ENCODE data around the gene CST8.
A peak's percentile ranks its signal among the peaks of the same experiment; 100 is the strongest.
"Not testable (repeated sequence)": the region's sequence is repeated elsewhere in the genome, so short reads cannot be mapped to it uniquely, and the experiment has no call there.

CST8 gene, protein sequence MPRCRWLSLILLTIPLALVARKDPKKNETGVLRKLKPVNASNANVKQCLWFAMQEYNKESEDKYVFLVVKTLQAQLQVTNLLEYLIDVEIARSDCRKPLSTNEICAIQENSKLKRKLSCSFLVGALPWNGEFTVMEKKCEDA

DNA sequence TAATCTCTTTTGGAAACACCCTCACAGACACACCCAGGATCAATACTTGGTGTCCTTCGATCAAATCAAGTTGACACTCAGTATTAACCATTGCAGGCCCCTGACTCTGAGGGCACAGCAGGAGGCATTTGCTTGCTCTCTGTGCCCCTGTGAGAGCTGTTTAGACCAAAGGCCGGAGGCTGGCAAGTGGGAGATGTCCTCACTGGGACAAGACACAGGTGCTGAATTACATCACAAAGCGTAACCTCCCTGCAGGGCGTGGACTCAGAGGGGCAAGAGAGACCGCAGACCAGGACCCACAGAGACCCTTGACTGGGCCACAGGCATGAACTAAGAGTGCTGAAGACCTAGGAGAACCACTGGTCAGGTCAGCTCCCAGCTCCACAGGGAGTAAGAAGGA lies at the start of gene CST8:
TSS of gene CST8 (plus strand) at position 301 of the 400 bp plus-strand sequence. CDS start 551 bp downstream, outside the sequence.
- DNase-seq = no peak

DNA sequence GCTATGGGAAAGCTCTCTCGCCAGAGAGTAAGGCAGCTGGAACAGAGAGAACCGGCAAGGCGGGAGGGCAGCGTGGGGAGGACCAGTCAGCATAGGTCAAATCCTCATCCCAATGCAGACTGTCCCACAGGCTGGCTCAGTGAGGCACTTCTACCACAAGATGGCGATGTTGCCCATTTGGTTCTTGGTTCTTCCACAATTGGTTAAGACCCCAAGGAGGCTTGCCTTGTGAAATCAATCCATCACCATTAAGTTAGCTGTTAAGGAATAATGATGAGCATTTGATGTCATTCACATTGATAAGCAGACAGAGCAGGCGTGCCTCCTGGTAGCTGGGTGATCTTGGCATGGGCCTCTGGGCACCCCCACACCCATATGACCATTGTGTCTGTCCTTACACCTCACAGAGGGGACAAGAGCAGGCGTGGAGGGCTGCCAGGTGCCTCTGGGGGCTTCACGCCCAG lies 49.0 kb upstream of the CST8 start:
- peak; percentile 73 for DNase-seq

DNA sequence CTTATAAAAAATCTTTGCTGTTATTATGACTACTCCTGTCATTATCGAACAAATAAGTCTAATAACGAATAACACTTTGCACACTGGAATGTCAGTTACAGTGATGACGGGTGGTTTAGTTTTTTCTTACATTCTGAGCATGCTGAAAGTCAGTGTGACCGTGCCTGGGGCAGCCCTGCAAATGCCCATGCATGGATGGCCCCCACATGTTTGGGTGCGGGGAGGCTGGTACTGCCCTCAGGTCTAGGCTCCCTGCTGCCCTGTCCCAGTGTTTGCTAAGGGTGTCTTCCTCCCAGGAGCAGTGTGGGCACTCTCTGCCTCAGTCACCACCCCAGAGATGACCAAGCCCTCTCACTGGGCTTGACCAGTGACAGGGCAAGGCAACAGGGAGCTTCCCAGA lies 48.5 kb upstream of the CST8 start:
- peak; percentile 7 for DNase-seq

DNA sequence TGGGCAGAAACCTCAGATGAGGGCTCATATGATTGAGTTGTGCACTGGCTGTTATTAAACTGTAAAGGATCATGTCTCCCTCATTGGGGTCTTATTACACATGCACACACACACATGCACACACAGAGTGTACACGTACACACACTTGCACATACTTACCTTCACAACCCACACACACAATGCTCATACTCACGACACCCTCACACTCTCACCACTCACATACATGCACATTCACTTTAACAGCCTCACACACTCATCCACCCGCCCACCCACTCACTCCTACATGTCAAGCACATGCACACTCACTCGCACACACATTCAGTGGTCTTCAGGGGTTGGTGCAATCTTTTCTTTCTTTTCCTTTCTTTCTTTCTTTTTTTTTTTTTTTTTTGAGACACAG lies 46.1 kb upstream of the CST8 start:
- no peak for DNase-seq

DNA sequence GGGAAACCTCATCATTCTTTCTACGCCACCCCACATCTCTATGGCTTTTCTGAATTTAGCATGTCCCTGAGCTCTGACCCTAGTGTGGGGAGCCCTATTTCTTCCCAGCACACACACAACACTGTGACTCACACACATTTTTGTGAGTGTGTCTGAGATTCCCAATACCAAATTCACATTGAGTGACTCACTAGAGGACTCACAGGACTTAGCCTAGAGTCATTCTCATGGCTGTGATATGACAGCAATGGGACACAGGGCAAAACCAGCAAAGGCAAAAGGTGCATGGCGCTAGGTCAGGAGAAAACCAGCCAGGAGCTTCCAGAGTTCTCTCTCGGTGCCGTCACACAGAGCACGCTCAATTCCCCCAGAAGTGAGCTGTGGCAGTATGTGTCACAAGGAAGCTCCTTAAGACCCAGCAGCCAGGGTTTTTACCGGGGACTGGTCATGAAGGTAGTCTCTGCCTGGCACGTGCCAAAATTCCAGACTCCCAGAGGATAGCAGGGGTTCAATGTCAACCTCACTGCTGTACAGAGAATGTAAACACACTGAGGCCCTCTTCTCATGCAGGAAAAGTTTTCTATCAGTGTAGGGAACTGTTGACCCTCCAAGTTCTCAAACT lies 45.2 kb upstream of the CST8 start:
- peak; percentile 91 for DNase-seq

DNA sequence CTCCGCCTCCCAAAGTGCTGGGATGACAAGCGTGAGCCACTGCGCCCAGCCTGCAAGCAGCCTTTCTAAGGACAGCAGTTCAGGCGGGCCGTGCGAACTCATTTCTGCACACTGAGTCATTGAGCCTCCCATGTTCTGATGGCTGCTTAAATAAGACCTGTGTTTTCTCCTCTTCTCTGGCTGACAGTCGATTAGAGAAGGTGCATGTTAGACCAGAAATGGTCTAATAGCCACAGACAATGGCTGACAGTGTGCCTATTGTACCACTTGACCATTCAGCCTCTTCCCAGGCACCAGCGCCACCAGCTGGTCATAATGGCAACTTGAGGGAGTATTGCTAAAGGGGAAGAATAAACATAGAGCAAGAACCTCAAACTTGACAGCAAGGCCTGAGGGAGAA lies 44.4 kb upstream of the CST8 start:
- DNase-seq = peak; percentile 29

DNA sequence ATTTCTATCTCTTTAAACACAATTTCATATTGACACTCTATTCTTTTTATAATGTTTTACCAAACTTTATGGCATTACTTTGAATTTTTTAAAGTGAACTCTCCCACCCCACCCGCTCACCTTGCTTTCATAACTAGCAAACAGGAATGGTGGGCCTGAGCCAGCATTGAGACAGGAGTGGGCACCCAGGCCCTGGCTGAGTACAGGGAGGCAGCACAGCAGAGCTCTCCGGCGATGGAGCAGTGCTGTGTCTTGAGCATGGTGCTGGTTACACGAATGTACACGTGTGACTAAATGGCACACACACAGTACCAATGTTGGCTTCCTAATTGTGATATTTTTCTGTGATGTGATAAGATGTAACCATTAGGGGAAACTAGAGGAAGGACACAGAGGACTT lies 42.8 kb upstream of the CST8 start:
- DNase-seq = no peak

DNA sequence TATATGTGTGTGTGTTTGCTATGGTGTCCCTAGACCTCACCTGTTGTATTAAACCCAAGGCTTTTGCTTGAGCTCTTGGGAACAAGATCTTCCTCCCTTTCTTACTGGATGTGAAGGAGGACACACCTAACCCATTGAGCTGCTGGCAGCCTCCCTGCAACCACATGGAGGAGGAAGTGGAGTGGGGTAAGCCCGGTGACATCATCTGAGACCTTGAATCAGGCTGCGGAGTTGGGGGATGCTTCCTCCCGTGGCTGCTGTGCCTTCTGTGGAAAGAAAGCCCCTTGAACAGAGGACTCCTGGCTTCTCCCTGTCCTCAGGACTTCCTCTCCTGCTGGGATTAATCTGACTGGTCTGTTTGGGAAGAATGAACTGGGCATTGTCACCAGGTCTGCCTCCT lies 41.5 kb upstream of the CST8 start:
- DNase-seq = peak; percentile 31

DNA sequence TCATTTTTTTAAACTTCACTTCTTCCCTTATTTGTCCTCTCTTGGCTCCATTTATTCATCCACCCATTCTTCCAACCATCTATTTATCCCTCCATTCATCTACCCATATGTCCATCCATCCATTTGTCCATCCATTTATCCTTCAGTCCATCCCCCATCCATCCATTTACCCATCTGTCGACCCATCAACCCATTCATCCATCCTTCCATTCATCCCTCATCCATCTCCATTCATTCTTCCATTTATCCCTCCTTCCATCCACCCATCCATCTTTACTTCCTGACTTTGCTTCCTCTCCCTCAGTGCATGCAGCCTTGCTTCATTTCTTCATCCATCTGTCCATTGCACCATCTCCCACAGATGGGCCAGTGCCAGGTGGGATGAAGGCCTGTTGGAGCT lies 40.0 kb upstream of the CST8 start:
- no peak for DNase-seq

DNA sequence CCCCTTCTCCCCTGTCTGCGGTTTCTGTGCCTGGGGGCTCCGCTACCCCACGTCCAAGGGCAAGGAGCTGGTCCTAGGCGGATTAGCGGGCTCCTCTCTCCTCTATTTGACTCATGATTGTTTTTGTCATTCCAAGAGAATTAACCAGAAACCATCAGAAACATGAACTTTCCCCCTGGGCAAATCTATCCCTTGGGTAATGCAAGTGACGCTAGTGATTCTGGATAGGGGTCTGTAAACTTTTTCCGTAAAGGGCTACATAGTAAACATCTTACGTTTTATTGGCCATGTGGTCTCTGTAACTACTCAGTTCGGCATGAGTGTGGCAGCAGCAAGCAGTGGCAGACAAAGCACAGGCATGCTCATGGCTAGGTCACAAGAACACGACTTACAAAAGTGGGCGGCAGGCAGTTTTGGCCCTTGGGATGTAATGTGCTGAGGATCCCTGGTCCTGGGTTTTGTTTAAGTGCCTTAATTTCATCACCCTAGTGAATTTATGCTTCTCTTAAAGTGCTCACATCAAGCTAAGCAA lies 38.9 kb upstream of the CST8 start:
- DNase-seq = no peak

DNA sequence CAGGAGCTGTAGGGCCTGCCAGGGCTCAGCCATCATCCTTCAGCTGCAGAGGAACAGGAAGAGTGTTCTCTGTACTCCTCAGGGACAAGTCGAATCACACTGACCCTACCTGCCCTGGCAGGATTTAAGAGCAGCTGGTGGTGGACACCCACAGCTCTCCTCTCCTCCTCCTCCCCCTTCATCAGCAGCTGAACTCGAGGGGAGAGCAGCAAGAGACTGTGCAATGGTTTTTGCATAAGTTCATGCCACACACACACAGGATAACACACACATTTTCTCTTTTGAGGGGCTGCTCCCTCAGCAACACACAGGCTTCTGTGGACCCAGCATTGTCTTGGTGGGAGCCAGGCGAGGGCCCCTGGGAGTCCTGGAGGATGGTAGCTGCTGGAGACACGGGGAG lies 38.1 kb upstream of the CST8 start, which contains the start of gene CST11:
TSS of gene CST11 (minus strand) at position 101 of the 400 bp plus-strand sequence. CDS start at position 36, 65 bp downstream.
- DNase-seq = no peak

DNA sequence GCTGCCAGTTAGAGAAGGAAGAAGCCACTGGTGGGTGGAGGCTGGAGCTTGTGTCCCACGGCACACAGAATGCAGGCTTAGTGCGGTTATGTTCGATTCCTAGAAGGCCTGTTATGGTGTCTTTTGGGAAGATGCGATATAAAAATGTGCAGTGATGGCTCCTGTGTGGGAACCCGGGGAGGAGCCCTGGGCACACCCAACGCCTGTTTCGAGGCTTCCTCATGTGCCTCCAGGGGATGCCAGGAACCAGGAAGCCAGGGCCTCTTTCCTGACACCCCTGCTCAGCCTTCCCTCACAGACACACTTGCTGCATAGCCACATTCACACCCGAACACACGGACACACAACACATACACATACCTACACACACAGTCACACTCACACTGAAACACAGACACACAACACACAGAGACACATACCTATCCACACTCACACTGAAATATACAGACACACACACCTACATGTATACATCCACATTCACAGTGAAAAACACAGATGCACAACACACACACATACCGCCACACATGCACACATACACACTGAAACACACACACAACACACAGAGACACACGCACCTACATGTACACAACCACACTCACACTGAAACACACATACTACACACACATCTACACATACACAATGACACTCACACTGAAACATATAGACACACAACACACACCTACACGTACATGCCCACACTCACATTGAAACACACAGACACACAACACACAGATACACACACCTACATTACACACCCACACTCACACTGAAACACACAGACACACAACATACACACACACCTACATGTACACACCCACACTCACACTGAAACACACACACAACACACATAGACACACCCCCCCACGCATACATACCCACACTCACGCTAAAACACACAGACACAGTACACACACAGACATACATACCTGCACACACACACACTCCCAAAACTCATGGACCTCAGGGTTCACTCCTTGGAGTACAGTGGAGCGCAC lies 37.1 kb upstream of the CST8 start:
- DNase-seq = no peak

DNA sequence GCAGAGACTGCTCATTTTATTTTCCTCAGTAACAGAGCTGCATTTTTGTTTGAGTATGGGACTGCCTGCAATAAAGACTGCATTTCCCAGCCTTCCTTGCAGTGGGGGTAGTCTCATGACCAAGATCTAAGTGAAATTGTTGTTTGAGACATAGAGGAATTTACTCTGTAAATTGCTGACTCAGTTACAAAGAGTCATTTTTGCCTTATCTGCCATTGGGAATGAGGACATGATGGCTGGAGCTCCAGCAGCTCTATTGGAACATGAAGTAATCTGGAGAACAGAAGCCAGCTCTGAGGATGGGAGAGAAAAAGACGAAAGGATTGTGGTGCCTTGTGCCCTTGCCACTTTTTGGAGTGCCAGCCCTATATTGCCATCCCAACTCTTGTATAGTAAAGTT lies 36.1 kb upstream of the CST8 start:
- no peak for DNase-seq

DNA sequence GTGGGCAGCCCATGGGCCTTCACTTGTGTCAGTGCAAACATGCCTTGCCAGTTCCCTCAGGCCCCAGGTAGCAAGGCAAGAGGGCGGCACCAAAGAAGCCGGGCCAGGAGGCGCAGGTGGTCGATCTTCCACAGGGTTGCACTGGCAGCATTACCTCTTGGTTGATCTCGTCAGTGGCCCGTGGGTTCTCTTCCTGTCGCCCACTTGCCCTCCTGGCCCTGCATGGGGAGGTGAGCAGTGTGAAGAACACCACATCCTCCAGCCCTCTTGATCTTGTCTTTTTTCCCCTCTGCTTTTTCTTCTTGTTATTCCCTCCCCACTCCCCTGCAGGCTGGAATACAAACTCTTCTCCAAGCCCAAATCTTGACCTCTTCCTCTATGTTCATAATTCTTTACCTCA lies 35.3 kb upstream of the CST8 start:
- no peak for DNase-seq

DNA sequence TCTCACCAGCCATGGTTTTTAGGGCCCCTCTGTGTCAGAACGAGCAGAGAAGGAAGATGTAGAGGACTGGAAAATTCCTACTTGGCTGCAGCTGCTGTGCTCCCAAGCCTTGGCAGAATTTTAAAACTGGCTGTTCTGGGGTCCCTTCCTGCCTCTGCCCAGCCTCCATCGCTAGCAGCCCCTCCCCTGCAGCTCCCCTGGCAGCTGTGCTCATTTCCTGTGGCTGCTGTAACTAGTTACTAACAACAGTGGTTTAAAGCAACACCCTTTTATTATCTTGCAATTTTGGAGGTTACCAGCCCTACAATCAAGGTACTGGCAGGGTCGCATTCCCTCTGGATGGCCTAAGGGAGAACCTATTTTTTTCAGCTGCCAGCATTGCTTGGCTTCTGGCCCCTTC lies 34.5 kb upstream of the CST8 start:
- DNase-seq = no peak

DNA sequence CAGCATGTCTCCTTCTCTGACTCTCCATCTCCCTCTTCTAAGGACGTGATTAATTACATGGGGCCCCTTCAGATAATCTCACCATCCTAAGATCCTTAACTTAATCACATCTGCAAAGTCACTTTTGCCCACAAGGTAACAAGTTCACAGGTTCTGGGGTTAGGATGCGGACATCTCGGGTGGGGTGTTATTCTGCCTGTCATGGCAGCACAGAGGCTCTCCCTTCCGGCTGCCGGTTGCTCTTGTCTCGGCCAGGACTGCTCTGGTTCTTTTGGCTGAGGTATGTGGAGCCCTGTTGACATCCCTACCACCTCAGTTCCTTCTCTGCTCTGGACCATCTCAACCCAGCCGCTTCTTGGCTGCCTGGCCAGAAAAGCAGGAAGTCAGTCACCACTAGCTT lies 34.0 kb upstream of the CST8 start:
- DNase-seq = no peak

DNA sequence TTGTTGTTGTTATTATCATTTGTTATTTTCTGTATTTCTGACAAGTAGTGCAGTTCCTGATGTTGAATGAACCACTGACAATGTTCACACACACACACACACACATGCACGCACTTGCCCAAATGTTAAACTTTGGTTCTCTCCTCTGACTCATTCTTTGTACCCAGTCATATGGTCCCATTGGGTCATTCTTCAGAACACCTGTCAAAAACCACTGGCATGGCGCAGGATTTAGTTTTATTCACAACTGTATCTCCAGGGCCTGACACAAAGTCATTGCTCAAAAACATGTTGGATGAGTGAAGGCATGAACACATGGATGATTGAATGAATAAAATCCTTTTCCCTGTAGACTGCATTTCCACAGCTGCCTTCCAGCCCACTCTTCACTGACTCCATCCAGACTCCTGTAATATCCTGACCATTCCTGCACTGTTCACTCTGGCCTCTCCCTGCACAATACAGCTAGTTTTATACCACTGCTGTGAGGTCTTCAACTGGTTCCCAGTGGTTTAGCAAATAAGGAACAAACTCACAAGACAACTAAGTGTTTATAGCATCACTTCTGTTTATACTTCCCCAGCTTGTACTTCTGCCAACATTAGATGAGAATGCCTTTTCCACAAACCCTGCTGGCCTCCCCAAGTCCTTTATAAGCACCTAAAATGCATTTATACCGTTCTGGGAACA lies 31.3 kb upstream of the CST8 start:
- DNase-seq = no peak

DNA sequence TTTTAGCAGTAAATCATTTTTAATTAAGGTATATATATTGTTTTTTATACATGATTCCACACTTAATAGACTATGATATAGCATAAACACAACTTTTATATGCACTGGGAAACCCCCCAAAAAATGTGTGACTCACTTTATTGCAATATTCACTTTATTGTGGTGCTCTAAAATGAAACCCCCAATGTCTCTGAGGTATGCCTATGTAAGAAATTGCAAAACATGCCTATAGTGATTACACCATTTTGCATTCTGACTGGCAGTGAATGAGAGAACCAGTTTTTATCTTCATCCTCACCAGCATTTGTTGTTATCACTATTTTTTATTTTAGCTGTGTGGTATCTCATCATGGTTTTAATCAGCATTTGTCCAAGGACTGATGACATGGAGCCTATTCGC lies 29.7 kb upstream of the CST8 start:
- DNase-seq = peak; percentile 12

DNA sequence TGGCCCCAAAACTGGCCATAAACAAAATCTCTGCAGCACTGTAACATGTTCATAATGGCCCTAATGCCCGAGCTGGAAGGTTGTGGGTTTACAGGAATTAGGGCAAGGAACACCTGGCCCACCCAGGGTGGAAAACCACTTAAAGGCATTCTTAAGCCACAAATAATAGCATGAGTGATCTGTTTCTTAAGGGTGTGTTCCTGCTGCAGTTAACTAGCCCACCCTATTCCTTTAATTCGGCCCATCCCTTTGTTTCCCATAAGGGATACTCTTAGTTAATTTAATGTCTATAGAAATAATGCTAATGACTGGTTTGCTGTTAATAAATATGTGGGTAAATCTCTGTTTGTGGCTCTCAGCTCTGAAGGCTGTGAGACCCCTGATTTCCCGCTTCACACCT lies 24.0 kb upstream of the CST8 start:
- not testable (repeated sequence) for DNase-seq

DNA sequence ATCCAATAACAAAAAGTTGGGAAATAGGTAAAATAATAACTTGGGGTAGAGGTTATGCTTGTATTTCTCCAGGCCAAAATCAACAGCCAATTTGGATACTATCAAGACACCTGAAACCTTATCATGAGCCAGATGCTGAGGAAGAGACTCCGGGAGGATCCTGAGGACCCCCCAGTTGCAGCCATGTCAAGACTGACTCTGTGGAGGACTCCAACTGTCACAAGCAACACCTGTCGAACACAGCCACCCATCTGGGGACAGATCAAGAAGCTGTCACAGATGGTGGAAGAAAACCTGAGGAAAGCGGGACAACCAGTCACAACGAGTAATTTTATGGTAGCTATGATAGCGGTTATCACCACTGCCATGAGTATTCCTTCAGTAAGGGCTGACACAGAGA lies 18.6 kb upstream of the CST8 start:
- not testable (repeated sequence) for DNase-seq

DNA sequence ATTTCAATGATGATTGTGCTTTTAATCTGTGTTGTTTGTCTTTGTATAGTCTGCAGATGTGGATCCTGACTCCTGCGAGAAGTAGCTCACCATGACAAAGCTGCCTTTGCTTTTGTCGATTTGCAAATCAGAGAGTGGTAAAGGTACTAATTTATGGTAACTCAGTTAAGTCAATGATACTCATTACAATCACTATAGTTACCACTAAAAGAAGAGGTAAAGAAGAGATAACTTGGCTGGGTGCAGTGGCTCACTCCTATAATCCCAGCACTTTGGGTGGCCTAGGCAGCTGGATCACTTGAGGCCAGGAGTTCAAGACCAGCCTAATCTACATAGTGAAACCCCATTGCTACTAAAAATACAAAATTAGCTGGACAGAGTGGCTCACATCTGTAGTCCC lies 17.6 kb upstream of the CST8 start:
- not testable (repeated sequence) for DNase-seq

DNA sequence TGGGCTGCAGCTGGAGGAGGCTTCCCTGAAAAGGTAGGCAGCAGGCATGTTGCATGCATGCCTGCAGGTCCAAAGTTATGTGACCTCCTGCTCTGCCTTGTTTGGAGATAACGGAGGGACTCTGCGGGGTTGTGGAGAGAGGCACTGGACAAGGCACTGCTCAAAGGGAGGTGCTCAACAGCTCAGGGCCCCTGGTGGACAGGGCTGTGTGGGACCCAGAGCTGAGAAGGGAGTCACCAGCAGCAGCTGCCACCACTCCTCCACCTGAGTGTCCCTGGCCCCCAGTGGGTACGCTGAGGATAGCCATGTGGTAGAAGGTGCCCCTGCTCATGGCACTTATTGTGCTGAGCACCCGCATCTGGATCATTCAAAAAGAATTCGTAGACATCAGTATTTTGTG lies 15.5 kb upstream of the CST8 start:
- DNase-seq = no peak
